ENCODE measurements around the gene XCL2.

- TF ChIP-seq YY1 (IDR thresholded peaks at IDR 0.05; ENCODE audit: extremely low read depth, insufficient replicate concordance, low read depth, low read length), result no peak
- TF ChIP-seq, protein P1, sequence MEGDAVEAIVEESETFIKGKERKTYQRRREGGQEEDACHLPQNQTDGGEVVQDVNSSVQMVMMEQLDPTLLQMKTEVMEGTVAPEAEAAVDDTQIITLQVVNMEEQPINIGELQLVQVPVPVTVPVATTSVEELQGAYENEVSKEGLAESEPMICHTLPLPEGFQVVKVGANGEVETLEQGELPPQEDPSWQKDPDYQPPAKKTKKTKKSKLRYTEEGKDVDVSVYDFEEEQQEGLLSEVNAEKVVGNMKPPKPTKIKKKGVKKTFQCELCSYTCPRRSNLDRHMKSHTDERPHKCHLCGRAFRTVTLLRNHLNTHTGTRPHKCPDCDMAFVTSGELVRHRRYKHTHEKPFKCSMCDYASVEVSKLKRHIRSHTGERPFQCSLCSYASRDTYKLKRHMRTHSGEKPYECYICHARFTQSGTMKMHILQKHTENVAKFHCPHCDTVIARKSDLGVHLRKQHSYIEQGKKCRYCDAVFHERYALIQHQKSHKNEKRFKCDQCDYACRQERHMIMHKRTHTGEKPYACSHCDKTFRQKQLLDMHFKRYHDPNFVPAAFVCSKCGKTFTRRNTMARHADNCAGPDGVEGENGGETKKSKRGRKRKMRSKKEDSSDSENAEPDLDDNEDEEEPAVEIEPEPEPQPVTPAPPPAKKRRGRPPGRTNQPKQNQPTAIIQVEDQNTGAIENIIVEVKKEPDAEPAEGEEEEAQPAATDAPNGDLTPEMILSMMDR (IDR thresholded peaks at IDR 0.05 in 2 of 3, conservative IDR thresholded peaks at IDR 0.05 in 1 of 3; ENCODE audit: borderline replicate concordance in 1 of 3, insufficient read depth in 1 of 3, low read depth in 2 of 3, low read length in 2 of 3), result no peak
- no peak for TF ChIP-seq SIN3A (IDR thresholded peaks at IDR 0.05; ENCODE audit: low read depth)
- TF ChIP-seq POLR2A (IDR thresholded peaks at IDR 0.05; ENCODE audit: borderline replicate concordance, extremely low read depth, insufficient read depth, insufficient read length), result no peak
- TF ChIP-seq SRF (IDR thresholded peaks at IDR 0.05; ENCODE audit: low read depth), result no peak
- TF ChIP-seq RAD21 (IDR thresholded peaks at IDR 0.05; ENCODE audit: low read depth), result no peak
- no peak for TF ChIP-seq REST (IDR thresholded peaks at IDR 0.05; ENCODE audit: low read depth)
- no peak for TF ChIP-seq POLR2AphosphoS5 (IDR thresholded peaks at IDR 0.05; ENCODE audit: low read depth, low read length)
- no peak for TF ChIP-seq CEBPB (IDR thresholded peaks at IDR 0.05; ENCODE audit: low read depth)
Observed at GRCh38 chr1:168585937-168586336, 42.1 kb upstream of the XCL2 start.

Measured in HCT116 (cell line).